Measurements from ENCODE around the gene STARD13.

The STARD13 gene

DNA sequence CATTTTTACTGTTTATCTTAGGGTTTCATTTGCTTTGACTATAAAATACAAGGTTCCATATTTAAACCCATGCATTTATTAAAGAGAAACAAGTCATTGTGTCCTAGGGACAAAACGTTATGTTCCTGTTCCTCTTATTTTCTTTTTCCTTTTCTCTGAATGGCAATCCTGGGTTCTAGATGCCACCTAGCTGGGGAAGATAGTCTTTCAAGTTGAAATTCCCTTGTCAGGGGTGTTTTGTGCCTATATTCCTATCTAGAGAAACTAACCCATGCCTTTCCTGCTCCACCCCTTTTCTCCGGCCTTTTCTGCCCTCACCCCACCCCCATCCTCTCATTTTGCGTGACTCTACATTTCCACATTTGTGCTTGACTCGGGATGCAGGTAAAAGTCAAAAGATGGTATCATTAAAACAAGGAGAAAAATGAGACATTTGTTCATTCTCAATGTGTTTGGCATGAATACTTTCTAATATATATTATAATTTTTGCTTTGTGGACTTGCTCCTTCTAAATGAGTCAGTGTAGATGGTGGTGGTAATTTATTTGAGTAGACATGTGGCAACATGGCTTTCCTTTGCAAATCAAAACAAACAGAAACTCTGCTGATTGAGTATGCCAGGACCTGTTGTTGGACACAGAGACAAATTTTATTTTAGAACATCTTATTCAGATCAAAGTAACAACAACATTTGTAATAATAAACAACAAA lies 26.8 kb upstream of the STARD13 start:
- TF ChIP-seq REST (IDR thresholded peaks at IDR 0.05; ENCODE audit: low read depth) (no peak), TAF1 (IDR thresholded peaks at IDR 0.05; ENCODE audit: low read depth) (no peak), RAD21 (IDR thresholded peaks at IDR 0.05; ENCODE audit: low read depth) (peak; percentile 19; the same call in 1 of the 2 replicates), YY1 (IDR thresholded peaks at IDR 0.05; ENCODE audit: low read depth) (no peak), FOXM1 (IDR thresholded peaks at IDR 0.05; ENCODE audit: borderline replicate concordance, low read depth) (no peak)

- TF ChIP-seq RAD21 (IDR thresholded peaks at IDR 0.05; ENCODE audit: low read depth) (no peak), EP300 (IDR thresholded peaks at IDR 0.05; ENCODE audit: borderline replicate concordance) (no peak), FOXM1 (IDR thresholded peaks at IDR 0.05; ENCODE audit: borderline replicate concordance, low read depth) (no peak), CREB1 (IDR thresholded peaks at IDR 0.05; ENCODE audit: low read depth) (no peak), REST (IDR thresholded peaks at IDR 0.05; ENCODE audit: low read depth) (no peak), TAF1 (IDR thresholded peaks at IDR 0.05; ENCODE audit: low read depth) (no peak), TCF12 (IDR thresholded peaks at IDR 0.05; ENCODE audit: low read depth) (no peak), NFIC (IDR thresholded peaks at IDR 0.05) (no peak), USF1 (IDR thresholded peaks at IDR 0.05) (no peak), TEAD4 (IDR thresholded peaks at IDR 0.05) (no peak), YY1 (IDR thresholded peaks at IDR 0.05; ENCODE audit: low read depth) (no peak), EGR1 (IDR thresholded peaks at IDR 0.05) (no peak), ZBTB7A (IDR thresholded peaks at IDR 0.05; ENCODE audit: low read depth) (no peak), CEBPB (IDR thresholded peaks at IDR 0.05) (no peak)
- TF ChIP-seq, protein P1, sequence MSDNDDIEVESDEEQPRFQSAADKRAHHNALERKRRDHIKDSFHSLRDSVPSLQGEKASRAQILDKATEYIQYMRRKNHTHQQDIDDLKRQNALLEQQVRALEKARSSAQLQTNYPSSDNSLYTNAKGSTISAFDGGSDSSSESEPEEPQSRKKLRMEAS (IDR thresholded peaks at IDR 0.05): no peak
Observed at GRCh38 chr13:33311040-33311439, 25.5 kb upstream of the STARD13 start.

- no peak for TF ChIP-seq ZBTB7A (IDR thresholded peaks at IDR 0.05; ENCODE audit: low read depth)
- TF ChIP-seq CEBPB (IDR thresholded peaks at IDR 0.05): no peak
- TF ChIP-seq EP300 (IDR thresholded peaks at IDR 0.05; ENCODE audit: borderline replicate concordance): no peak
- no peak for TF ChIP-seq YY1 (IDR thresholded peaks at IDR 0.05; ENCODE audit: low read depth)
- no peak for TF ChIP-seq TCF12 (IDR thresholded peaks at IDR 0.05; ENCODE audit: low read depth)
- no peak for TF ChIP-seq EGR1 (IDR thresholded peaks at IDR 0.05)
- TF ChIP-seq, protein P1 (IDR thresholded peaks at IDR 0.05): no peak
- TF ChIP-seq TAF1 (IDR thresholded peaks at IDR 0.05; ENCODE audit: low read depth): no peak
- no peak for TF ChIP-seq CREB1 (IDR thresholded peaks at IDR 0.05; ENCODE audit: low read depth)
Observed at GRCh38 chr13:33310245-33311038, 24.9 kb upstream of the STARD13 start.

GRCh38 chr13:33308863-33309262 lies 23.3 kb upstream of the STARD13 start:
- no peak for TF ChIP-seq RAD21 (IDR thresholded peaks at IDR 0.05; ENCODE audit: low read depth)
- no peak for TF ChIP-seq TCF12 (IDR thresholded peaks at IDR 0.05; ENCODE audit: low read depth)
- no peak for TF ChIP-seq CEBPB (IDR thresholded peaks at IDR 0.05)
- no peak for TF ChIP-seq EP300 (IDR thresholded peaks at IDR 0.05; ENCODE audit: borderline replicate concordance)
- TF ChIP-seq YY1 (IDR thresholded peaks at IDR 0.05; ENCODE audit: low read depth): no peak
- no peak for TF ChIP-seq EGR1 (IDR thresholded peaks at IDR 0.05)
- TF ChIP-seq, protein P1 (IDR thresholded peaks at IDR 0.05): no peak
- no peak for TF ChIP-seq REST (IDR thresholded peaks at IDR 0.05; ENCODE audit: low read depth)
- TF ChIP-seq ZBTB7A (IDR thresholded peaks at IDR 0.05; ENCODE audit: low read depth): no peak
- TF ChIP-seq TAF1 (IDR thresholded peaks at IDR 0.05; ENCODE audit: low read depth): no peak
- TF ChIP-seq CREB1 (IDR thresholded peaks at IDR 0.05; ENCODE audit: low read depth): no peak

Measured in Ishikawa (cell line).